HuH-7 (cell line): ENCODE measurements around the gene SELENOV.

Experiments used
- DNase-seq: peaks from one replicate; pipeline ENCODE4 v3.0.0; 2011; ENCODE audit warnings: low spot score

SELENOV gene

GRCh38 chr19:39558624-39559117, 43.7 kb downstream of the SELENOV start:
- DNase-seq: no peak

DNA sequence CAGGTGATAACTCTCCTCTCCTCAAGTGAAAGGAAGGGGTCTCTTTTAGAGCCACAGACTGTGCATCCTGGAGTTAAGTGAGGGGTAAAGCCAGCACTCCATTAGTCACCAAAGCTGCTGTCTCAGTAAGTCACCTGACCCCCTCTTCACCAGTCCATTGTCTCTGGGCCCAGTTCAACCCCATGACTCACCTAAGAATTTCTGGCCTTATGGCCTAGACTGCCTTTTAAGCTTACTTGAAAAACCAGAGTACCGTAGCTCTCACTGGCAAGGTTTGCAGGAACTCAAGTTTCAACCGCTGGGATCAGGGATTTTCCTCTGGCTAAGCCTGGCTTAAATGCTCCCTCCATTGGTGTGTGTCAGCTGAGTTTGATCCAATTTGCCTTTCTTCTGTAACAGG, 48.5 kb downstream of the SELENOV start:
- no peak for DNase-seq

- no peak for DNase-seq
Measured at GRCh38 chr19:39566064-39566463, 51.1 kb downstream of the SELENOV start.

GRCh38 chr19:39568604-39569003, 53.7 kb downstream of the SELENOV start:
- no peak for DNase-seq
